WTC11 (cell line): Measurements from ENCODE around the gene PKM.

Source experiments
- ESRRA ChIP-seq: sonication (generic); formaldehyde crosslinking; IDR thresholded peaks from 2 replicates; pipeline ENCODE4 v1.8.1; 2022; ENCODE audit warnings: mild to moderate bottlenecking, missing genetic modification reagents, borderline replicate concordance
- ETV6 ChIP-seq: sonication (generic); formaldehyde crosslinking; IDR thresholded peaks from 2 replicates; pipeline ENCODE4 v1.8.1; 2022; ENCODE audit warnings: mild to moderate bottlenecking, missing genetic modification reagents
- GTF2I ChIP-seq: fragments of 250-450 bp; sonication (Bioruptor Pico); conservative IDR thresholded peaks from 2 replicates; pipeline ENCODE4 v1.4.0; 2021; ENCODE audit warnings: mild to moderate bottlenecking
- MAX ChIP-seq: sonication (generic); formaldehyde crosslinking; IDR thresholded peaks from 2 replicates; pipeline ENCODE4 v1.8.0; 2022; ENCODE audit warnings: mild to moderate bottlenecking, missing genetic modification reagents
- MXD4 ChIP-seq: fragments of 250-450 bp; sonication (Bioruptor Pico); IDR thresholded peaks from 2 replicates; pipeline ENCODE4 v1.8.0; 2021; ENCODE audit warnings: mild to moderate bottlenecking, moderate library complexity, borderline replicate concordance
- NFYB ChIP-seq: sonication (generic); formaldehyde crosslinking; conservative IDR thresholded peaks from 2 replicates; pipeline ENCODE4 v1.8.0; 2022; ENCODE audit warnings: low read depth, missing genetic modification reagents
- SP1 ChIP-seq: sonication (generic); formaldehyde crosslinking; conservative IDR thresholded peaks from 2 replicates; pipeline ENCODE4 v1.8.1; 2022; ENCODE audit warnings: missing genetic modification reagents
- TP53 ChIP-seq: sonication (generic); formaldehyde crosslinking; IDR thresholded peaks from 2 replicates; pipeline ENCODE4 v1.8.1; 2023; ENCODE audit warnings: mild to moderate bottlenecking, missing genetic modification reagents
- ZBTB43 ChIP-seq: sonication (generic); formaldehyde crosslinking; IDR thresholded peaks from 2 replicates; pipeline ENCODE4 v1.8.1; 2023; ENCODE audit warnings: mild to moderate bottlenecking, missing genetic modification reagents
- ZNF121 ChIP-seq: sonication (generic); formaldehyde crosslinking; IDR thresholded peaks from 2 replicates; pipeline ENCODE4 v1.8.0; 2023; ENCODE audit warnings: missing genetic modification reagents
- ZNF138 ChIP-seq: sonication (generic); formaldehyde crosslinking; conservative IDR thresholded peaks from 2 replicates; pipeline ENCODE4 v1.8.1; 2022; ENCODE audit warnings: mild to moderate bottlenecking, moderate library complexity, missing genetic modification reagents
- TF ChIP-seq, protein P1 (sequence below): fragments of 200-600 bp; IDR thresholded peaks from 2 replicates; pipeline ENCODE4 v1.8.0; 2022; ENCODE audit warnings: antibody characterized with exemption
- TF ChIP-seq, protein P2 (sequence below): sonication (generic); formaldehyde crosslinking; IDR thresholded peaks from 2 replicates; pipeline ENCODE4 v1.8.1; 2022; ENCODE audit warnings: low read depth, missing genetic modification reagents, borderline replicate concordance

DNA sequence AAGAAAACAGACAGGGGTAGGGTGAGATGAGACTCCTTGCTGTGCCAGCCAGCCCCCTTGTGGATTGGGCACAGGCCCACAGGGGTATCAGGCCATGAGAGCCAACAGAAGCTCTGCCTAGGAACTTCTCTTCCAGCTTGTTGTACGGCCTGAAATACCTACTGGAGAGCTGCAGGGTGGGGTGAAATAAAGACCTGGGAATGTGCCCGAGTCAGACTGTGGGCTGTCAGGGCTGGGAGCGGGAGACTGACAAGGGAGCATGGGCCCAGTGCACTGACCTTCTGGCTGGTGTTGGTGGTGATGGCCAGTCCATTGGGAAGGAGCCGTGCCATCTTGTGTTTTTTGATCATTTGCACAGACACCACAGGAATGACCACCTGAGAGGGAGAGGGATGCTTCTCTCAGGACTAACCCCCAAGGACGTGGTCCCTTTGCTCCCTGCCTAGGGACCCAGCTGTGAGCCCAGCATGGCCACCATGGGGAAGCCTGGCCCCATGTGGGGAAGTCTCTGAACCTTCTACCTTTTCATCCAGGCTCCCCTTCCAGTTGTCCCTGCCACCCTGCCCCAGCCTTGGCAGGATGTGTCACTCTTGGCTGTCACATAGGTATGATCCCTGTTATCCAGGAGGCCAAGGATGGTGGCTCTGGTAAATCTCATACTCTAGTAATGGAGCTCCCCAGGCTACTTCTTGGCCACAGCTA lies 64.1 kb downstream of the PKM start:
- no peak for TF ChIP-seq ZNF138
- TF ChIP-seq, protein P1, sequence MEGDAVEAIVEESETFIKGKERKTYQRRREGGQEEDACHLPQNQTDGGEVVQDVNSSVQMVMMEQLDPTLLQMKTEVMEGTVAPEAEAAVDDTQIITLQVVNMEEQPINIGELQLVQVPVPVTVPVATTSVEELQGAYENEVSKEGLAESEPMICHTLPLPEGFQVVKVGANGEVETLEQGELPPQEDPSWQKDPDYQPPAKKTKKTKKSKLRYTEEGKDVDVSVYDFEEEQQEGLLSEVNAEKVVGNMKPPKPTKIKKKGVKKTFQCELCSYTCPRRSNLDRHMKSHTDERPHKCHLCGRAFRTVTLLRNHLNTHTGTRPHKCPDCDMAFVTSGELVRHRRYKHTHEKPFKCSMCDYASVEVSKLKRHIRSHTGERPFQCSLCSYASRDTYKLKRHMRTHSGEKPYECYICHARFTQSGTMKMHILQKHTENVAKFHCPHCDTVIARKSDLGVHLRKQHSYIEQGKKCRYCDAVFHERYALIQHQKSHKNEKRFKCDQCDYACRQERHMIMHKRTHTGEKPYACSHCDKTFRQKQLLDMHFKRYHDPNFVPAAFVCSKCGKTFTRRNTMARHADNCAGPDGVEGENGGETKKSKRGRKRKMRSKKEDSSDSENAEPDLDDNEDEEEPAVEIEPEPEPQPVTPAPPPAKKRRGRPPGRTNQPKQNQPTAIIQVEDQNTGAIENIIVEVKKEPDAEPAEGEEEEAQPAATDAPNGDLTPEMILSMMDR: no peak
- TF ChIP-seq ZBTB43 (CRISPR knock-in tag): no peak
- no peak for TF ChIP-seq ETV6 (CRISPR knock-in tag)
- TF ChIP-seq TP53 (CRISPR knock-in tag): no peak
- TF ChIP-seq, protein P2, sequence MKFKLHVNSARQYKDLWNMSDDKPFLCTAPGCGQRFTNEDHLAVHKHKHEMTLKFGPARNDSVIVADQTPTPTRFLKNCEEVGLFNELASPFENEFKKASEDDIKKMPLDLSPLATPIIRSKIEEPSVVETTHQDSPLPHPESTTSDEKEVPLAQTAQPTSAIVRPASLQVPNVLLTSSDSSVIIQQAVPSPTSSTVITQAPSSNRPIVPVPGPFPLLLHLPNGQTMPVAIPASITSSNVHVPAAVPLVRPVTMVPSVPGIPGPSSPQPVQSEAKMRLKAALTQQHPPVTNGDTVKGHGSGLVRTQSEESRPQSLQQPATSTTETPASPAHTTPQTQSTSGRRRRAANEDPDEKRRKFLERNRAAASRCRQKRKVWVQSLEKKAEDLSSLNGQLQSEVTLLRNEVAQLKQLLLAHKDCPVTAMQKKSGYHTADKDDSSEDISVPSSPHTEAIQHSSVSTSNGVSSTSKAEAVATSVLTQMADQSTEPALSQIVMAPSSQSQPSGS (CRISPR knock-in tag): no peak
- TF ChIP-seq MAX (CRISPR knock-in tag): no peak
- TF ChIP-seq SP1 (CRISPR knock-in tag): no peak
- TF ChIP-seq MXD4 (CRISPR knock-in tag): no peak
- TF ChIP-seq NFYB: no peak
- no peak for TF ChIP-seq GTF2I (CRISPR knock-in tag)
- no peak for TF ChIP-seq ZNF121 (CRISPR knock-in tag)
- TF ChIP-seq ESRRA (CRISPR knock-in tag): no peak
